ENCODE data around the gene IWS1. TPM values are rescaled to one million over a fixed set of nuclear protein-coding genes. Genes with fewer than 3 reads are reported as not detected.
"Not testable (repeated sequence)": the region's sequence is repeated elsewhere in the genome, so short reads cannot be mapped to it uniquely, and the experiment has no call there.

The IWS1 gene
- polyA plus RNA-seq (2012; ENCODE audit: missing spikeins), result 42.4 TPM

DNA sequence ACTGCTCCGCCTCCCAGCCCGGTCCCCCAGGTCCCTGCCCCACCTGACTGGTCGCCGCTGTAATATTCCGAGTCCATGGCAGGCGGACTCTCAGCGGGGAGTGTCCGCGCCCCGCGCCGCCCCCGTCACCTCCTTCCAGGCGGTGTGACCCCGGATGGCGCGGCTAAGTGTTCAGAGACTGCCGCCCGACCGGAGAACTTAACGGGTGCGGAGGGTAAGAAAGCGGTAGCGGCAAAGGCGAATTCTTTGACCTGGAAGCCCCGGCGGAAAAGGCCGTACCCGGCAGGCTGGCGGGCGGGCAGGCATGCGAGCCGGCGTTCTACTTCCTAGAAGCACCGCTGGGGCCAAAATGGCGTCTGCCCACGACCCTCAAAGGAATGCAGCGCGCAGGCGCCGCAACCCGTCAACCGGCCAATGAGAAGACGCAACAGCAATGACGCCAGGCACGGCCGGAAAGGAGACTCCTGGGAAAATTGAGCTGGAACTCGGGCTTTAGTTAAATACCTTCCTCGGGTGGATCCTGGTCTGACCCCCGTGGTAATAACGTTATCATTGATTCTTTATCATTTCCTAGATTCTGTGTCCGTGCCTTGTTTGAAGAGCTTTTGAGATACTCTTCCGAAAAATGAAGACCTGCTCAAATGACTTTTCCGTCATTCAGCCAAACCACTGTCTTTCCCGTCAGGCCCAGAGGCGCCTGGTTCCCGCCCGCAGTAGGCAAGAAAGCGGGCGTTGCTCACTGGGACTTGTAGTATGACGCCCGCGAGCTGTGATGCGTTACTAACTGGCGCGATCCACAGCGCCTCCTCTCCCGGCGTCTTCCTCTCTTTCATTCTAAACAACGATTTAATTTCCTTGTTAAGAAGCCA lies at the start of gene IWS1:
Gene IWS1 (minus strand): TSS at position 358 of the 869 bp plus-strand sequence. CDS start 281 bp downstream, at position 77.
- peak; percentile 74 for FAIRE-seq
- TF ChIP-seq POLR2A (IDR thresholded peaks at IDR 0.05; ENCODE audit: low read depth, low read length) (peak; percentile 85), TAF1 (IDR thresholded peaks at IDR 0.05; ENCODE audit: borderline replicate concordance, low read depth, low read length) (peak; percentile 77; the same call in 1 of the 2 replicates), POLR2AphosphoS5 (IDR thresholded peaks at IDR 0.05; ENCODE audit: low read depth, low read length) (peak; percentile 67; the same call in 1 of the 2 replicates)
- peak; percentile 84 for DNase-seq (ENCODE audit: insufficient read length)

DNA sequence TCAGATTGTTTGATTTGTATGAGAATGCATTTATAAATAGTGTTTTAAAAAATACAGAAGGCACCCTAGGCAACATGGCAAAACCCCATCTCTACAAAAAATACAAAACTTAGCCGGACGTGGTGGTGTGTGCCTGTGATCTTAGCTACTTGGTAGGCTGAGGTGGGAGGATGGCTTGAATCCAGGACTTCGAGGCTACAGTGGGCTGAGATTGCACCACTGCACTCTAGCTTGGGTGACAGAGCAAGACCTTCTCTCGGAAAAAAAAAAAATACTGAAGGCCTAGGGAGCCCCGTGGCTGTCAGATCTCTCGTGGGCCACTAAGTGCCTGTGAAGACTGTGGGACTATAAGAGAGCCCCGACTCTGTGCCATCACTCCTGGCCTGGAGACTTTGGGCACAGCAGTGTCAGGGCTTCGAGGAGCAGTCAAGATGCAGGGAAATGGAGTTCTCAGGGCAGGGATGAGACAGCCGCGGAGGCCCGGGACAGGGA lies 49.7 kb upstream of the IWS1 start:
- DNase-seq (ENCODE audit: insufficient read length), result no peak
- TF ChIP-seq TAF1 (IDR thresholded peaks at IDR 0.05; ENCODE audit: borderline replicate concordance, low read depth, low read length) (no peak), POLR2AphosphoS5 (IDR thresholded peaks at IDR 0.05; ENCODE audit: low read depth, low read length) (no peak), POLR2A (IDR thresholded peaks at IDR 0.05; ENCODE audit: low read depth, low read length) (no peak)
- FAIRE-seq, result no peak

DNA sequence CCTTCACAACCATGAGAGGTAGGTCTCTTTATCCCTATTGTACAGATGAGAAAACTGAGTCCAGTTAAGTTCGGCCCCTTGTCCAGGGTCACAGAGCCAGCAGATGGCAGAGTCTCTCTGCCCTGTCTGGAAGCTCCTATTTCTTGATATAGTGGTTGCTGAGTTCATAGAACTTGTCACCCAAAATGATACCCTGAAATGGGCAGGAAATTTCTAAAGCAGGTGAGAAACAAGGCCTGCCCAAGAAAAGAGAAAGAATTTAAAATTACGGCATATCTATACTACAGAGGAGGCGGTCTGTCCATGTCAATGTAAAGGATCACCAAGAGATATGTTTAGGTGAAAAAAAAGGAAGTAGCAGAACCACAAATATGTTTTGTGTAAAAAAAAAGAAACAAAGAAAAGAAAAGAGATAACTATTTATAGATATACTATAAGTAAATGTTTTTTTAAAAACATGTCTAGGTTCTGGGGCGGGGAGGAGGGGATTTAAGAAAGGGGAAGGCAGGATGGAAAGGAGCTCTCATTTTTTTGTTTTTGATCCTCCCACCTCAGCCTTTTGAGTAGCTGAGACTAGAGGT lies 49.0 kb upstream of the IWS1 start:
- no peak for FAIRE-seq
- no peak for TF ChIP-seq TAF1 (IDR thresholded peaks at IDR 0.05; ENCODE audit: borderline replicate concordance, low read depth, low read length)
- TF ChIP-seq POLR2AphosphoS5 (IDR thresholded peaks at IDR 0.05; ENCODE audit: low read depth, low read length), result no peak
- no peak for TF ChIP-seq POLR2A (IDR thresholded peaks at IDR 0.05; ENCODE audit: low read depth, low read length)
- no peak for DNase-seq (ENCODE audit: insufficient read length)

DNA sequence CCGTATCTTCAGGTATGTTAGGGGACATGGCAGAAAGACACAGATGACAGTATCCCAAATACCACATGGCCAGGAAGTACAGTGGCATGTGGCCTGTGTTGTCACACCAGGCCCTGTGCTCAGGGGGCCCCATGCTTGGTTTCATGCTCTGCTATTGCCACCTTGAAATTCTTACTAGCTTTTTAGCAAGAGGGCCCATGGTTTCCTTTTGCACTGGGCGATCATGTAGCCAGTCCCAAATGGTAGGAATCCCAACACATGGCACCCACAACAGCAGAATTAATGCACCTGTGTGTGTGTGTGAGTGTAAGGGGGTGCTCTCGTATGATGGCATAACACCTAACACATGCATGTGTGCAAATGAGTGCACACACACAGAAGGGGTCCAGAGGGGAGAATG lies 48.4 kb upstream of the IWS1 start:
- TF ChIP-seq POLR2A (IDR thresholded peaks at IDR 0.05; ENCODE audit: low read depth, low read length) (no peak), POLR2AphosphoS5 (IDR thresholded peaks at IDR 0.05; ENCODE audit: low read depth, low read length) (no peak)
- FAIRE-seq (peak; percentile 17), DNase-seq (ENCODE audit: insufficient read length) (no peak)

DNA sequence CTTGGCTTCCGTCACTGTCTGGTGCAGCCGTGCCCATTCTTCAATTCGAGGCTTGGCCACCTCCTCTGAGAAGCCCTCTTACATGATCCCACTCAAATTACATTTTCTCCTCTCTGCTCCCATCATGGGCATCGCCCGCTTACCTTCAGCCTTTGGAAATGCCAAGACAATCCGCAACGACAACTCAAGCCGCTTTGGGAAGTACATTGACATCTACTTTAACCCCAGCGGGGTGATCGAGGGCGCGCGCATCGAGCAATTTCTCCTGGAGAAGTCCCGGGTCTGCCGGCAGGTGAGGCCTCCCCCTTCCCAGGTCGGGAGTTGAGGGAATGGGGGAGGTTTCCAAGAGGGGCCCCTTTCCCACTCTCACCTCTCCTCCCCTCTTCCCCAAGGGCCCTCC lies 47.5 kb upstream of the IWS1 start:
- FAIRE-seq (no peak), DNase-seq (ENCODE audit: insufficient read length) (no peak)
- TF ChIP-seq POLR2AphosphoS5 (IDR thresholded peaks at IDR 0.05; ENCODE audit: low read depth, low read length), result no peak
- no peak for TF ChIP-seq TAF1 (IDR thresholded peaks at IDR 0.05; ENCODE audit: borderline replicate concordance, low read depth, low read length)
- TF ChIP-seq POLR2A (IDR thresholded peaks at IDR 0.05; ENCODE audit: low read depth, low read length), result no peak

DNA sequence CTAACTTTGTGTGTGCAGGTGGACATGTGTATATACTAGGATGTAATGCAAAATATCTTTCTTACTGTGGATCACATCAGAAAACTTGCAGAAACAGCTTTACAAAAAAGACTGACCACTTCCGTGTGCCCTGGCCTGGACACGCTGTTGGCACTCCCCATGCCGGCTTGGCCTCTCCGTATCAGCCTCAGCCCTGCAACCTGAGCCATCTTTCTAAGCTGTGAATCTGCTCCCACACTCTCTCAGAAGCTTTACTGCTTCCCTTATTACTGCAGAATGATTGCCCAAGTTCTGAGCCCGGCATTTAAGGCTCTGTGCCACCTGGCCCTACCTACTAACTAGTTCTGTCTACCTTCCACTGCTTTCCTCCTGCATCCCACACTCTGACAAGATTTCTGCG lies 47.0 kb upstream of the IWS1 start:
- TF ChIP-seq POLR2AphosphoS5 (IDR thresholded peaks at IDR 0.05; ENCODE audit: low read depth, low read length) (no peak), POLR2A (IDR thresholded peaks at IDR 0.05; ENCODE audit: low read depth, low read length) (no peak), TAF1 (IDR thresholded peaks at IDR 0.05; ENCODE audit: borderline replicate concordance, low read depth, low read length) (no peak)
- FAIRE-seq, result no peak
- DNase-seq (ENCODE audit: insufficient read length), result no peak

DNA sequence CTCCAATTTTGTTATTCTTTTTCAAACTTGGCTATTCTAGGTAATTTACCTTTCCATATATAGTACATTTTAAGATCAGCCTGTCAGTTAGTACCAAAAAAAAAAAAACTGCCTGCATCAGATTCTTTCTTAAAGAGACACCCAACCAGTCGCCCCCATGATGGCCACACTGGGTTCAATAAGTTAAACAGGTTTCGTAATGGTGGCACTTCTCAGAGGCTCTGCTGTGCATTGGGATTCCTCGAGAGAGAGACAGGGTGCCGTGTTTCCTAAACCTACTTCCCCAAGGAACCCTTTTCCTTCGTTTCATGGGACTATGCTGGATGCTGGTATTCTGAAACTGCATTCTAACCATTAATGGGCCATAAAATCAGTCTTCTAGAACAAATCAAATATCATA lies 46.6 kb upstream of the IWS1 start:
- DNase-seq (ENCODE audit: insufficient read length) (no peak), FAIRE-seq (no peak)
- no peak for TF ChIP-seq POLR2A (IDR thresholded peaks at IDR 0.05; ENCODE audit: low read depth, low read length)
- TF ChIP-seq POLR2AphosphoS5 (IDR thresholded peaks at IDR 0.05; ENCODE audit: low read depth, low read length), result no peak
- no peak for TF ChIP-seq TAF1 (IDR thresholded peaks at IDR 0.05; ENCODE audit: borderline replicate concordance, low read depth, low read length)

DNA sequence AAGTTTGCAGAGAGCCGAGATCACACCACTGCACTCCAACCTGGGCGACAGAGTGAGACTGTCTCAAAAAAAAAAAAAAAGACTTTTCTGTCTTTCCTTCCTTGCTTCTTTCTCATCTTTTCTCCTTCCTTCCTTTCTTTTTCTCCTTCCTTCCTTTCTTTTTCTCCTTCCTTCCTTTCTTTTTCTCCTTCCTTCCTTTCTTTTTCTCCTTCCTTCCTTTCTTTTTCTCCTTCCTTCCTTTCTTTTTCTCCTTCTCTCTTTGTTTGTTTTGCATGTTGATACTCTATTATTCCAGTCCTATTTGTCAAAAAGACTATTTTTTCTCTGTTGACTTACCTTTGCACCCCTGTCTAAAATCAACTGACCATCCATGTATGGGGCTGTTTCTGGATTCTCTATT lies 46.1 kb upstream of the IWS1 start:
- FAIRE-seq; DNase-seq (ENCODE audit: insufficient read length): not testable (repeated sequence)

DNA sequence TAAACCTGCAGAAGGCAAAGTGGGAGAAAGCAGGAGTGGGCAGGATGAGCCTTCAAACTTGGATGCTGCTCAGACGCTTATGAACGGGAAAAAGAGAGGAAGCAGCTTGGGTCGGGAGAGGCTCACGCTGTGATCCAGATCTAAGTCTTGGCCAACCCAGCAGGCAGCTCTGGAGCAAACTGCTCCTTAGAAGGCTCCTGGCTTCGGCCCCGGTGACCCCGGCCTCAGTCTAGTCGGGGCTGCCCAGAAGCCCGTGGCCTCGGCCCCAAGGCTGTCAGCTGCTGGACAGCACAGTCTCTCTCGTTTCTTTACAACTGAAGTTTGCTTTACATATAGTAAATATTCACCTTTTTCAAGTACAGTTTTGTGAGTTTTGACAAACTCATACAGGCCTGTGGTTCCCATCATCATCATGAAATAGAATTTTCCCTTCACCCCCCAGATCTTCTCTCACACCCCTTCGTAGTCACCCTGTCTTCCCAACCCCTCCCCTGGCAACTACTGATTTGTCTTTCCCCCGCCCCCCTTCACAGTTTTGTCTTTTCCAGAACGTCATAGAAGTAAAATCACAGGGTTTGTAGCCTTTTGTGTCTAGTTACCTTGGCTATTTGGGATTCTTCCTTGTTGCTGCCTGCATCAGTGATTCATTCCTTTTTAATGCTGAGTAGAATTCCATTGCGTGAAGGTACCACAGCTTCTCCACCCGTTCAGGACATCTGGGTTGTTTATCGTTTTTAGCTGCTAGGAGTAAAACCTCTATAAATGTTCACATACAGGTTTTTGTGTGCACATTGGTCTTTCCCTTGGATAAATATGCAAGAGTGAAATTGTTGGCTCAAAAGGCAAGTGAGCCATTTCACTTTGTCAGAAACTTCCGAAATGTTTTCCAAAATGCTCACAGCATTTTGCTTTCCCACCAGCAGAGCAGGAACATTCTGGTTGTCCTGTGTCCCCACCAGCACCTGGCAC lies 44.3 kb upstream of the IWS1 start:
- TF ChIP-seq POLR2AphosphoS5 (IDR thresholded peaks at IDR 0.05; ENCODE audit: low read depth, low read length) (no peak), TAF1 (IDR thresholded peaks at IDR 0.05; ENCODE audit: borderline replicate concordance, low read depth, low read length) (no peak), POLR2A (IDR thresholded peaks at IDR 0.05; ENCODE audit: low read depth, low read length) (no peak)
- FAIRE-seq (no peak), DNase-seq (ENCODE audit: insufficient read length) (no peak)

DNA sequence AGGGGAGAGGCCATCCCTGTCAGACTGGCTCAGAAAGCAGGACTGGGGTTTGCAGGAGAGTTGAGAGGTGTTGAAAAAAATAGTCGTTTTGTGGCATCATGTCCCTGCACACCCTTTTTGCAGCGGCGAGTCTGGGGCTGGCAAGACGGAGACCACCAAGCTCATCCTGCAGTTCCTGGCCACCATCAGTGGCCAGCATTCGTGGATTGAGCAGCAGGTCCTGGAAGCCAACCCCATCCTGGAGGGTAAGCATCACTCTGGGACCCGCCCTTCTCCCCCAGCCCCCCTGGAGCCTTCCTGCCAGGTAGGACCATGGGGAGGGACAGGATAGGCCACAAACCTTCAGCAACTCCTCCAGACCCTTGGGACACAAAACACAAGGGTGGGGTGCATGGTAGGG lies 43.4 kb upstream of the IWS1 start:
- DNase-seq (ENCODE audit: insufficient read length), result no peak
- TF ChIP-seq POLR2A (IDR thresholded peaks at IDR 0.05; ENCODE audit: low read depth, low read length) (no peak), POLR2AphosphoS5 (IDR thresholded peaks at IDR 0.05; ENCODE audit: low read depth, low read length) (no peak), TAF1 (IDR thresholded peaks at IDR 0.05; ENCODE audit: borderline replicate concordance, low read depth, low read length) (no peak)
- no peak for FAIRE-seq

DNA sequence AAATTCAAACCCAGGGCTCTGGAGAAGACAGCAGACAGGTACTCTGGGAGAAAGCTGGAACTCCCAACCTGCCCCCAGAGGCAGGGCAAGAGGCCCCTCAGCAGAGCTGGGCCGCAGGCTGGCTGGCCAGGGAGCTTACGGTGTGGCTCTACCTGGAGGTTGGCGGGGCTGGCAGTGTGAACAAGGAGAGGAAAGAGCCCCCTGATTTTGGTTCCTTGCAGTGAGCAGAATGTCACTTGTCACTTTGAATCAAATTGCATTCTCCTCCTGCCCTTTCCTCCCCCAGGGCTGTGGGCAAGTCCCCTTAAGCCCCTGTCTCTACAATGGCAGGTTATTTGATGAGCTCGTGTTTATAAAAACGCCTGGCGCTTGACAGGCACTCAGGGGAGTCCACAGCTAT lies 41.8 kb upstream of the IWS1 start:
- TF ChIP-seq POLR2AphosphoS5 (IDR thresholded peaks at IDR 0.05; ENCODE audit: low read depth, low read length) (no peak), POLR2A (IDR thresholded peaks at IDR 0.05; ENCODE audit: low read depth, low read length) (no peak), TAF1 (IDR thresholded peaks at IDR 0.05; ENCODE audit: borderline replicate concordance, low read depth, low read length) (no peak)
- DNase-seq (ENCODE audit: insufficient read length) (no peak), FAIRE-seq (no peak)

Data from GM12892 (cell line).